Testis (tissue), 2 donors: ENCODE data around the gene PUM1.

Source experiments
- POLR2A ChIP-seq: fragments of 450-650 bp; IDR thresholded peaks from one replicate; pipeline ENCODE4 v1.6.1; 2017; ENCODE audit warnings: antibody characterized with exemption, mild to moderate bottlenecking, moderate library complexity
- TF ChIP-seq, protein P1 (sequence below), 3 experiments: fragments of 450-650 bp in 2 of 3; fragments of 200-600 bp in 1 of 3; sonication (generic) in 1 of 3; IDR thresholded peaks; one replicate each; pipeline ENCODE4 v1.5.1; 2016 to 2019; ENCODE audit warnings: antibody characterized with exemption in 3 of 3, mild to moderate bottlenecking in 2 of 3, moderate library complexity in 1 of 3

DNA sequence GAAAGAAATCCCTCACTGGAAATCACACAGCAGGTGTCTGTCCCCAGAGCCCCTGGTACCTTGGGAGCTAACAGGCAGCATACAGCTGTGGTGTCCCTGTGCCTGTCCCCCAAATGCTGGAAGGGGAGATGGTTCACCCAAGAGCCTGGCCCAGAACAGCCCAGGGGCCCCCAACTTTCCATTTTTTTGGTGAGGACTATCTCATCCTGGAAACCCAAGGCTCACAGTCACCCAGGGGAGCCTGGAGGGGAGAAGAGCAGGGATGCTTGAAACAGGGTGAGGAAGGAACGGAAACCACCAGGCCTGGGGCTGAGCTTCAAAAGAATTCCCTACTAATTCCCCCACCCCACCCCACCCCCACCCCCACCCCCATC is 160.6 kb downstream of the PUM1 start:
- no peak for TF ChIP-seq POLR2A
- TF ChIP-seq, protein P1, sequence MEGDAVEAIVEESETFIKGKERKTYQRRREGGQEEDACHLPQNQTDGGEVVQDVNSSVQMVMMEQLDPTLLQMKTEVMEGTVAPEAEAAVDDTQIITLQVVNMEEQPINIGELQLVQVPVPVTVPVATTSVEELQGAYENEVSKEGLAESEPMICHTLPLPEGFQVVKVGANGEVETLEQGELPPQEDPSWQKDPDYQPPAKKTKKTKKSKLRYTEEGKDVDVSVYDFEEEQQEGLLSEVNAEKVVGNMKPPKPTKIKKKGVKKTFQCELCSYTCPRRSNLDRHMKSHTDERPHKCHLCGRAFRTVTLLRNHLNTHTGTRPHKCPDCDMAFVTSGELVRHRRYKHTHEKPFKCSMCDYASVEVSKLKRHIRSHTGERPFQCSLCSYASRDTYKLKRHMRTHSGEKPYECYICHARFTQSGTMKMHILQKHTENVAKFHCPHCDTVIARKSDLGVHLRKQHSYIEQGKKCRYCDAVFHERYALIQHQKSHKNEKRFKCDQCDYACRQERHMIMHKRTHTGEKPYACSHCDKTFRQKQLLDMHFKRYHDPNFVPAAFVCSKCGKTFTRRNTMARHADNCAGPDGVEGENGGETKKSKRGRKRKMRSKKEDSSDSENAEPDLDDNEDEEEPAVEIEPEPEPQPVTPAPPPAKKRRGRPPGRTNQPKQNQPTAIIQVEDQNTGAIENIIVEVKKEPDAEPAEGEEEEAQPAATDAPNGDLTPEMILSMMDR (IDR thresholded peaks at IDR 0.05) = no peak
